ENCODE results near the gene GGCT.
"Not testable (repeated sequence)": the region's sequence is repeated elsewhere in the genome, so short reads cannot be mapped to it uniquely, and the experiment has no call there.

DNA sequence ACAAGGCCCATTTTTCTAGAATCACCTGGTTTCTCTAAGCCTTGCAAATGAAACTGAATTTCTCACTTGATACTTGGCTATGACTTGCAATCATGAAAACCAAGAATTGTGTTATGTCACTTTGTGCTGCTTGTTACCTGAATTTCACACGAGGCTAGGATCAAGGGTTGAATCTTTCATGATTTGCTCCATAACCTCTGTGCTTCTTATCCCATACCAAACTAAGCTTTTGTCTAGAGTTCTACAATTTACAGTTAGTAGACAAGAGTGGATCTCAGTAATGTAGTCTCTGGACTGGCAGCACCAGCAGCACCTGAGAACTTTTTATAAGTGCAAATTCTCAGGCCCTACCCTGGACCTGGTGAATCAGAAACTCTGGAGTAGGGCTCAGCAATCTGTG lies 22.7 kb upstream of the GGCT start:
- TF ChIP-seq, protein P1, sequence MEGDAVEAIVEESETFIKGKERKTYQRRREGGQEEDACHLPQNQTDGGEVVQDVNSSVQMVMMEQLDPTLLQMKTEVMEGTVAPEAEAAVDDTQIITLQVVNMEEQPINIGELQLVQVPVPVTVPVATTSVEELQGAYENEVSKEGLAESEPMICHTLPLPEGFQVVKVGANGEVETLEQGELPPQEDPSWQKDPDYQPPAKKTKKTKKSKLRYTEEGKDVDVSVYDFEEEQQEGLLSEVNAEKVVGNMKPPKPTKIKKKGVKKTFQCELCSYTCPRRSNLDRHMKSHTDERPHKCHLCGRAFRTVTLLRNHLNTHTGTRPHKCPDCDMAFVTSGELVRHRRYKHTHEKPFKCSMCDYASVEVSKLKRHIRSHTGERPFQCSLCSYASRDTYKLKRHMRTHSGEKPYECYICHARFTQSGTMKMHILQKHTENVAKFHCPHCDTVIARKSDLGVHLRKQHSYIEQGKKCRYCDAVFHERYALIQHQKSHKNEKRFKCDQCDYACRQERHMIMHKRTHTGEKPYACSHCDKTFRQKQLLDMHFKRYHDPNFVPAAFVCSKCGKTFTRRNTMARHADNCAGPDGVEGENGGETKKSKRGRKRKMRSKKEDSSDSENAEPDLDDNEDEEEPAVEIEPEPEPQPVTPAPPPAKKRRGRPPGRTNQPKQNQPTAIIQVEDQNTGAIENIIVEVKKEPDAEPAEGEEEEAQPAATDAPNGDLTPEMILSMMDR (IDR thresholded peaks at IDR 0.05) = not testable (repeated sequence)
- not testable (repeated sequence) for TF ChIP-seq POLR2A (IDR thresholded peaks at IDR 0.05)
